AG04449 (cell line): ENCODE data around the gene HS3ST3A1.

Experiments
- CTCF ChIA-PET: fragments of 350-600 bp; formaldehyde crosslinking; extraction: SDS; loops from one replicate; lab custom pipeline; 2021; ENCODE audit warnings: antibody characterized with exemption; lab: Yijun Ruan, JAX
- POLR2A ChIA-PET: fragments of 400-600, 350-600 bp; formaldehyde crosslinking; extraction: SDS; loops from one replicate; lab custom pipeline; 2020; ENCODE audit warnings: antibody characterized with exemption, inconsistent platforms; lab: Yijun Ruan, JAX
- DNase-seq: peaks from one replicate; pipeline ENCODE4 v3.0.0-alpha.2; 2010; ENCODE audit warnings: low read depth, low spot score
- H3K4me3 ChIP-seq: 2 replicates; pipeline ENCODE4 v1.5.1; 2011; ENCODE audit warnings: low read depth, mild to moderate bottlenecking, control low read depth, low read length
- CTCF ChIP-seq: IDR thresholded peaks from one replicate; pipeline ENCODE4 v1.5.1; 2011; ENCODE audit warnings: mild to moderate bottlenecking, moderate library complexity, low read length, control low read depth, inconsistent platforms; ENCODE audit not compliant: insufficient read depth; ENCODE audit errors: missing control alignments

HS3ST3A1 gene

GRCh38 chr17:13569398-13570123, 32.2 kb downstream of the HS3ST3A1 start:
- TF ChIP-seq CTCF = no peak
- POLR2A ChIA-PET = interaction anchor here (0.6 to 1.3 kb wide), 3 partner anchors 13 to 731 kb away, joined by 3 read pairs; partner anchors contain the start of gene HS3ST3B1
- H3K4me3 ChIP-seq = no peak overlapping the region
- DNase-seq = no peak
- CTCF ChIA-PET = interaction anchor here (0.8 to 1.2 kb wide), 3 partner anchors 12 to 661 kb away, joined by 3 to 4 read pairs (median 4); no protein-coding TSS in a partner anchor

- no peak for TF ChIP-seq CTCF
Measured at GRCh38 chr17:13568582-13569397, 32.9 kb downstream of the HS3ST3A1 start.

GRCh38 chr17:13563866-13564265, 37.9 kb downstream of the HS3ST3A1 start:
- no peak for DNase-seq
- TF ChIP-seq CTCF = no peak
- ChIA-PET CTCF (interaction anchor here (1.3 to 3.2 kb wide), 2 partner anchors 12 to 226 kb away, joined by 4 to 14 read pairs; no protein-coding TSS in a partner anchor), POLR2A (no interaction called here)
- no peak overlapping the region for H3K4me3 ChIP-seq

More at GRCh38 chr17:13568582-13569397, 32.9 kb downstream of the HS3ST3A1 start:
- DNase-seq = no peak
- ChIA-PET CTCF (interaction anchor here (1.1 to 1.2 kb wide), 2 partner anchors 12 to 27 kb away, joined by 4 read pairs; no protein-coding TSS in a partner anchor), POLR2A (interaction anchor here (0.6 to 1.3 kb wide), 3 partner anchors 13 to 732 kb away, joined by 3 read pairs; partner anchors contain the start of gene HS3ST3B1)
- H3K4me3 ChIP-seq = no peak overlapping the region

- ChIA-PET CTCF (interaction anchor here (1.3 to 3.2 kb wide), 5 partner anchors 11 to 1651 kb away, joined by 4 to 14 read pairs (median 8); no protein-coding TSS in a partner anchor), POLR2A (interaction anchor here (0.9 to 1.7 kb wide), 8 partner anchors 14 to 738 kb away, joined by 3 to 9 read pairs (median 4); partner anchors contain the start of gene HS3ST3B1)
- H3K4me3 ChIP-seq = peak overlapping the region; percentile 29; the same call in 1 of the 2 replicates
- DNase-seq = peak; percentile 81
- no peak for TF ChIP-seq CTCF
Measured at GRCh38 chr17:13562271-13562800, 39.4 kb downstream of the HS3ST3A1 start.

- H3K4me3 ChIP-seq = no peak overlapping the region
- ChIA-PET POLR2A (interaction anchor here (1.0 to 1.7 kb wide), 7 partner anchors 14 to 739 kb away, joined by 3 to 9 read pairs (median 4); partner anchors contain the start of gene HS3ST3B1), CTCF (interaction anchor here (1.2 to 3.2 kb wide), 5 partner anchors 11 to 224 kb away, joined by 3 to 14 read pairs (median 8); no protein-coding TSS in a partner anchor)
- DNase-seq = no peak
- TF ChIP-seq CTCF = no peak
Measured at GRCh38 chr17:13561606-13562270, 40.0 kb downstream of the HS3ST3A1 start.
